Measurements from ENCODE around the gene HFE.
"Not testable (repeated sequence)": the region's sequence is repeated elsewhere in the genome, so short reads cannot be mapped to it uniquely, and the experiment has no call there.

The HFE gene

GRCh38 chr6:26068036-26068435, 19.2 kb upstream of the HFE start:
- H3K9me3 ChIP-seq (ENCODE audit: insufficient read depth, low read length) = no peaks in the 10 kb centered on the region
- no peaks in the 10 kb centered on the region for H3K4me1 ChIP-seq (ENCODE audit: insufficient read depth, insufficient read length)
- TF ChIP-seq ZNF274 (IDR thresholded peaks at IDR 0.05; ENCODE audit: low read depth, low read length) (no peak), SUZ12 (IDR thresholded peaks at IDR 0.05; ENCODE audit: extremely low read depth, insufficient read depth, insufficient read length) (no peak), YY1 (IDR thresholded peaks at IDR 0.05; ENCODE audit: insufficient read depth, insufficient read length) (no peak)
- H3K36me3 ChIP-seq (ENCODE audit: insufficient read depth, insufficient read length, low read length) = no peaks in the 10 kb centered on the region
- H3K27me3 ChIP-seq (ENCODE audit: insufficient read depth, insufficient read length) = no peaks in the 10 kb centered on the region
- H3K9ac ChIP-seq (ENCODE audit: insufficient read length, low read depth) = no peak overlapping the region
- H3K4me3 ChIP-seq (ENCODE audit: insufficient read length, low read depth) = no peak overlapping the region
- no peak for DNase-seq (ENCODE audit: low read depth, low spot score)

- Histone ChIP-seq H3K27me3 (ENCODE audit: insufficient read depth, insufficient read length) (no peaks in the 10 kb centered on the region), H3K36me3 (ENCODE audit: insufficient read depth, insufficient read length, low read length) (no peaks in the 10 kb centered on the region), H3K4me3 (ENCODE audit: insufficient read length, low read depth) (no peak overlapping the region), H3K9ac (ENCODE audit: insufficient read length, low read depth) (no peak overlapping the region), H3K4me1 (ENCODE audit: insufficient read depth, insufficient read length) (peaks cover 2% of the 10 kb centered on the region), H3K9me3 (ENCODE audit: insufficient read depth, low read length) (no peaks in the 10 kb centered on the region)
- no peak for DNase-seq (ENCODE audit: low read depth, low spot score)
- TF ChIP-seq SUZ12 (IDR thresholded peaks at IDR 0.05; ENCODE audit: extremely low read depth, insufficient read depth, insufficient read length) = no peak
- TF ChIP-seq ZNF274 (IDR thresholded peaks at IDR 0.05; ENCODE audit: low read depth, low read length) = no peak
- no peak for TF ChIP-seq YY1 (IDR thresholded peaks at IDR 0.05; ENCODE audit: insufficient read depth, insufficient read length)
Observed at GRCh38 chr6:26071135-26071534, 16.1 kb upstream of the HFE start.

- H3K4me3 ChIP-seq (ENCODE audit: insufficient read length, low read depth) = no peak overlapping the region
- no peaks in the 10 kb centered on the region for H3K36me3 ChIP-seq (ENCODE audit: insufficient read depth, insufficient read length, low read length)
- H3K27me3 ChIP-seq (ENCODE audit: insufficient read depth, insufficient read length) = no peaks in the 10 kb centered on the region
- TF ChIP-seq SUZ12 (IDR thresholded peaks at IDR 0.05; ENCODE audit: extremely low read depth, insufficient read depth, insufficient read length) (no peak), YY1 (IDR thresholded peaks at IDR 0.05; ENCODE audit: insufficient read depth, insufficient read length) (no peak), ZNF274 (IDR thresholded peaks at IDR 0.05; ENCODE audit: low read depth, low read length) (no peak)
- no peak for DNase-seq (ENCODE audit: low read depth, low spot score)
- peaks cover 2% of the 10 kb centered on the region for H3K4me1 ChIP-seq (ENCODE audit: insufficient read depth, insufficient read length)
- H3K9me3 ChIP-seq (ENCODE audit: insufficient read depth, low read length) = no peaks in the 10 kb centered on the region
- no peak overlapping the region for H3K9ac ChIP-seq (ENCODE audit: insufficient read length, low read depth)
Observed at GRCh38 chr6:26075063-26075717, 12.0 kb upstream of the HFE start.

DNA sequence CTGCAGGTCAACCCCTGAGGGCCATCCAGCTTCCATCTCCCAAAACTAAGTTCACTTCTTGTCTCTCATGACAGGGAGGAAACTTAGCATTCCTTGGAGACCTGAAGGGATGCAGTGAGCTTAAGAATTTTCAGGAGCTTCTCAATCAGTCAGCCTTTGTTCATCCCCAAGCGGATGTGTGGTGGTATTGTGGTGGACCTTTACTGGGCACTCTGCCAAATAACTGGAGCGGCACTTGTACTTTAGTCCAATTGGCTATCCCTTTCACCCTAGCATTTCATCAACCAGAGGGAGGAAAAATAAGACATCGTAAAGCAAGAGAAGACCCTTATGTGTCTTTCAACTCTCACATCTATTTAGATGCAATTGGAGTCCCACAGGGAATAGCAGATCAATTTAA, 9.2 kb upstream of the HFE start:
- not testable (repeated sequence) for H3K9ac ChIP-seq (ENCODE audit: insufficient read length, low read depth); DNase-seq (ENCODE audit: low read depth, low spot score); H3K4me1 ChIP-seq (ENCODE audit: insufficient read depth, insufficient read length); H3K4me3 ChIP-seq (ENCODE audit: insufficient read length, low read depth); H3K9me3 ChIP-seq (ENCODE audit: insufficient read depth, low read length); H3K27me3 ChIP-seq (ENCODE audit: insufficient read depth, insufficient read length); H3K36me3 ChIP-seq (ENCODE audit: insufficient read depth, insufficient read length, low read length)

GRCh38 chr6:26081096-26081495, 6.1 kb upstream of the HFE start:
- not testable (repeated sequence) for H3K27me3 ChIP-seq (ENCODE audit: insufficient read depth, insufficient read length); H3K36me3 ChIP-seq (ENCODE audit: insufficient read depth, insufficient read length, low read length); H3K4me3 ChIP-seq (ENCODE audit: insufficient read length, low read depth); H3K9ac ChIP-seq (ENCODE audit: insufficient read length, low read depth); H3K4me1 ChIP-seq (ENCODE audit: insufficient read depth, insufficient read length); H3K9me3 ChIP-seq (ENCODE audit: insufficient read depth, low read length); DNase-seq (ENCODE audit: low read depth, low spot score)

DNA sequence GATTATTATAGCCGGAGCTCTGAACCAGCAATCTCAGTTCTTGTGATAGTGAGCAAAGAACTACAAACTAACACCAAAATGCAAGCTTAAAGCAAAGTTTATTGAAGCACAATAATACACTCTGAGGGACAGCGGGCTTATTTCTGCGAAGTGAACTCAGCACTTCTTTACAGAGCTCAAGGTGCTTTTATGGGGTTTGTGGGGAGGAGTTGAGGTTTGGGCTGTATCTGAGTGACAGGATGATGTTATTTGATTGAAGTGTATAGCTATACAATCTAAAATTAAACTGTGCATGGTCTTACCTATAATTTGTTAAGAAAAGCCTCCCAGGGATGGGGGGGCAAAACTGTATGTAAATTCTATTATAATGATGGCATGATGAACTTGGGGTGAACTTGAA, 1.0 kb upstream of the HFE start:
- H3K27me3 ChIP-seq (ENCODE audit: insufficient read depth, insufficient read length) = no peaks in the 10 kb centered on the region
- no peak overlapping the region for H3K4me3 ChIP-seq (ENCODE audit: insufficient read length, low read depth)
- peaks cover 6% of the 10 kb centered on the region; the same call in 1 of the 2 replicates for H3K9me3 ChIP-seq (ENCODE audit: insufficient read depth, low read length)
- H3K36me3 ChIP-seq (ENCODE audit: insufficient read depth, insufficient read length, low read length) = no peaks in the 10 kb centered on the region
- TF ChIP-seq SUZ12 (IDR thresholded peaks at IDR 0.05; ENCODE audit: extremely low read depth, insufficient read depth, insufficient read length) (no peak), ZNF274 (IDR thresholded peaks at IDR 0.05; ENCODE audit: low read depth, low read length) (no peak), YY1 (IDR thresholded peaks at IDR 0.05; ENCODE audit: insufficient read depth, insufficient read length) (no peak)
- H3K9ac ChIP-seq (ENCODE audit: insufficient read length, low read depth) = no peak overlapping the region
- H3K4me1 ChIP-seq (ENCODE audit: insufficient read depth, insufficient read length) = no peaks in the 10 kb centered on the region
- no peak for DNase-seq (ENCODE audit: low read depth, low spot score)

GRCh38 chr6:26088344-26088743, 1.1 kb downstream of the HFE start:
- Histone ChIP-seq H3K4me3 (ENCODE audit: insufficient read length, low read depth) (no peak overlapping the region), H3K9me3 (ENCODE audit: insufficient read depth, low read length) (no peaks in the 10 kb centered on the region), H3K4me1 (ENCODE audit: insufficient read depth, insufficient read length) (no peaks in the 10 kb centered on the region), H3K27me3 (ENCODE audit: insufficient read depth, insufficient read length) (no peaks in the 10 kb centered on the region), H3K36me3 (ENCODE audit: insufficient read depth, insufficient read length, low read length) (no peaks in the 10 kb centered on the region), H3K9ac (ENCODE audit: insufficient read length, low read depth) (peak overlapping the region; percentile 67)
- no peak for DNase-seq (ENCODE audit: low read depth, low spot score)
- no peak for TF ChIP-seq YY1 (IDR thresholded peaks at IDR 0.05; ENCODE audit: insufficient read depth, insufficient read length)
- TF ChIP-seq ZNF274 (IDR thresholded peaks at IDR 0.05; ENCODE audit: low read depth, low read length) = no peak
- no peak for TF ChIP-seq SUZ12 (IDR thresholded peaks at IDR 0.05; ENCODE audit: extremely low read depth, insufficient read depth, insufficient read length)

- no peak overlapping the region for H3K4me3 ChIP-seq (ENCODE audit: insufficient read length, low read depth)
- H3K36me3 ChIP-seq (ENCODE audit: insufficient read depth, insufficient read length, low read length) = no peaks in the 10 kb centered on the region
- no peak for TF ChIP-seq YY1 (IDR thresholded peaks at IDR 0.05; ENCODE audit: insufficient read depth, insufficient read length)
- TF ChIP-seq ZNF274 (IDR thresholded peaks at IDR 0.05; ENCODE audit: low read depth, low read length) = no peak
- TF ChIP-seq SUZ12 (IDR thresholded peaks at IDR 0.05; ENCODE audit: extremely low read depth, insufficient read depth, insufficient read length) = no peak
- no peaks in the 10 kb centered on the region for H3K27me3 ChIP-seq (ENCODE audit: insufficient read depth, insufficient read length)
- no peak for DNase-seq (ENCODE audit: low read depth, low spot score)
- H3K4me1 ChIP-seq (ENCODE audit: insufficient read depth, insufficient read length) = no peaks in the 10 kb centered on the region
- no peaks in the 10 kb centered on the region for H3K9me3 ChIP-seq (ENCODE audit: insufficient read depth, low read length)
- H3K9ac ChIP-seq (ENCODE audit: insufficient read length, low read depth) = no peak overlapping the region
Observed at GRCh38 chr6:26089272-26089671, 2.0 kb downstream of the HFE start.

Measured in NT2/D1 (cell line).